GM12878 (cell line): ENCODE data around the gene NOL11. TPM values are rescaled to one million over a fixed set of nuclear protein-coding genes. Genes with fewer than 3 reads are reported as not detected.

ENCODE experiments used
- ATAC-seq: fragments of 200-7000 bp; cut with Tn5 transposase; 3 replicates; pipeline ENCODE4 v1.9.1; 2020; ENCODE audit warnings: mild to moderate bottlenecking, moderate library complexity
- BruUV-seq: library from RNA; stranded (reverse); fragments of 400-500 nt; replicated peaks from 2 replicates; lab custom pipeline; 2021; lab: Mats Ljungman, UMichigan
- CTCF ChIA-PET: fragments of 300-600 bp; sonication (Branson Sonifier 250); formaldehyde crosslinking; extraction: SDS; loops from one replicate; lab custom pipeline; 2021; ENCODE audit warnings: inconsistent platforms; lab: Yijun Ruan, JAX
- POLR2A ChIA-PET: fragments of 350-600 bp; formaldehyde crosslinking; extraction: SDS; loops from one replicate; lab custom pipeline; 2021; ENCODE audit warnings: inconsistent platforms; lab: Charles Lee
- RAD21 ChIA-PET: fragments of 300-600 bp; sonication (Branson Sonifier 250); formaldehyde crosslinking; loops from one replicate; lab custom pipeline; 2023; ENCODE audit warnings: antibody characterized with exemption; ENCODE audit not compliant: unreplicated experiment; lab: Charles Lee
- SMC1A ChIA-PET: fragments of 300-600 bp; sonication (Branson Sonifier 250); formaldehyde crosslinking; loops from one replicate; lab custom pipeline; 2023; ENCODE audit not compliant: unreplicated experiment, uncharacterized antibody; lab: Charles Lee
- DNase-seq: peaks from one replicate; pipeline ENCODE4 v3.0.0-alpha.2; 2011; ENCODE audit warnings: low read depth, low spot score
- FAIRE-seq: peaks from 3 replicates; lab custom pipeline; 2011; peaks lifted over from hg19 to GRCh38; lab: Jason Lieb, UNC
- H2AFZ ChIP-seq: 2 replicates; pipeline ENCODE4 v1.6.0; 2011; ENCODE audit warnings: low read depth, low read length, control low read depth; ENCODE audit not compliant: control insufficient read depth
- H3K27ac ChIP-seq: 2 replicates; pipeline ENCODE4 v1.5.1; 2011; ENCODE audit warnings: control low read depth; ENCODE audit not compliant: control insufficient read depth, insufficient read depth
- H3K27me3 ChIP-seq, 2 experiments: replicated peaks in 1 of 2; 2 replicates each; pipeline versions ENCODE4 v1.6.0 to v1.6.1; 2011; ENCODE audit warnings: low read length in 1 of 2; ENCODE audit not compliant: control insufficient read depth in 2 of 2, insufficient read depth in 2 of 2
- H3K36me3 ChIP-seq, 2 experiments: 2 replicates each; pipeline ENCODE4 v1.5.1; 2011; ENCODE audit warnings: low read length in 1 of 2; ENCODE audit not compliant: control insufficient read depth in 2 of 2, insufficient read depth in 2 of 2
- H3K4me1 ChIP-seq: 2 replicates; pipeline ENCODE4 v1.6.1; 2011; ENCODE audit warnings: mild to moderate bottlenecking, low read length, moderate library complexity, mixed read lengths; ENCODE audit not compliant: control insufficient read depth, insufficient read depth
- H3K4me2 ChIP-seq: 2 replicates; pipeline ENCODE4 v1.6.0; 2011; ENCODE audit warnings: control low read depth; ENCODE audit not compliant: control insufficient read depth, insufficient read depth
- H3K4me3 ChIP-seq: fragments of 200-600 bp; sonication (generic); 2 replicates; pipeline ENCODE4 v1.5.1; 2016
- H3K79me2 ChIP-seq: 2 replicates; pipeline ENCODE4 v1.6.0; 2011; ENCODE audit warnings: low read length; ENCODE audit not compliant: control insufficient read depth, insufficient read depth
- H3K9ac ChIP-seq: 2 replicates; pipeline ENCODE4 v1.8.0; 2011; ENCODE audit warnings: low read length, control low read depth, mixed read lengths; ENCODE audit not compliant: control insufficient read depth, insufficient read depth
- H3K9me3 ChIP-seq: replicated peaks from 3 replicates; pipeline ENCODE4 v1.5.1; 2011; ENCODE audit warnings: mild to moderate bottlenecking, low read length; ENCODE audit not compliant: control insufficient read depth, insufficient read depth
- H4K20me1 ChIP-seq: 2 replicates; pipeline ENCODE4 v1.6.0; 2011; ENCODE audit not compliant: control insufficient read depth, insufficient read depth
- BCLAF1 ChIP-seq: fragments of 450-650 bp; IDR thresholded peaks from 2 replicates; pipeline ENCODE4 v1.6.1; 2017; ENCODE audit warnings: antibody characterized with exemption, mild to moderate bottlenecking, moderate library complexity
- CHD1 ChIP-seq: IDR thresholded peaks from 2 replicates; pipeline ENCODE4 v1.6.1; 2012; ENCODE audit warnings: low read depth, low read length, improper control_type of control experiment
- CUX1 ChIP-seq: IDR thresholded peaks from 2 replicates; pipeline ENCODE4 v1.6.1; 2012; ENCODE audit warnings: improper control_type of control experiment, low read depth, low read length; ENCODE audit not compliant: insufficient replicate concordance
- FOXK2 ChIP-seq: fragments of 450-650 bp; IDR thresholded peaks from 2 replicates; pipeline ENCODE4 v1.6.1; 2017; ENCODE audit warnings: mild to moderate bottlenecking, moderate library complexity
- IRF4 ChIP-seq: IDR thresholded peaks from 2 replicates; pipeline ENCODE4 v1.6.1; 2011; ENCODE audit warnings: low read depth, low read length
- PAX5 ChIP-seq: IDR thresholded peaks from 2 replicates; pipeline ENCODE4 v1.6.1; 2011; ENCODE audit warnings: low read depth, low read length, borderline replicate concordance
- PBX3 ChIP-seq: IDR thresholded peaks from 2 replicates; pipeline ENCODE4 v1.6.1; 2011; ENCODE audit warnings: mild to moderate bottlenecking, low read depth, low read length, moderate library complexity; ENCODE audit not compliant: insufficient replicate concordance
- PKNOX1 ChIP-seq: fragments of 450-650 bp; IDR thresholded peaks from 2 replicates; pipeline ENCODE4 v1.6.1; 2016; ENCODE audit warnings: mild to moderate bottlenecking
- SPI1 ChIP-seq: IDR thresholded peaks from 2 replicates; pipeline ENCODE4 v1.6.1; 2011; ENCODE audit warnings: low read depth, mild to moderate bottlenecking, low read length, moderate library complexity, borderline replicate concordance; ENCODE audit not compliant: insufficient read depth
- ZBTB33 ChIP-seq: fragments of 450-650 bp; IDR thresholded peaks from 2 replicates; pipeline ENCODE4 v1.6.1; 2017; ENCODE audit warnings: mild to moderate bottlenecking
- WGBS: methylation state at CpG from one replicate; pipeline ENCODE4 v1.1.6; 2016; ENCODE audit warnings: low lambda C conversion rate; ENCODE audit not compliant: insufficient replicate concordance, insufficient coverage; ENCODE audit errors: missing lambda C conversion rate; 5-methylcytosine and 5-hydroxymethylcytosine counted together
- in situ Hi-C: fragments of 300-500 bp; cut with MboI; formaldehyde crosslinking; loops from 9 replicates; pipeline ENCODE4 v1.14.3; 2018; ENCODE audit warnings: mixed read lengths
- intact Hi-C: fragments of 100-400 bp; cut with micrococcal nuclease; formaldehyde crosslinking; loops from one replicate; pipeline ENCODE4 v1.14.2; 2022; ENCODE audit not compliant: unreplicated experiment
- polyA plus RNA-seq, 11 experiments: library from polyadenylated mRNA; depleted of rRNA in 4 of 11; unstranded in 6 of 11; stranded (reverse) in 5 of 11; fragments of >200 nt; fragmentation: Nextera tagmentation in 4 of 11; fragmentation: Illumina TruSeq in 1 of 11; extraction: Ambion mirVana in 4 of 11; extraction: Trizol in 1 of 11; gene quantifications; 1 replicate in 1 of 11; 2 replicates in 10 of 11; pipeline versions ENCODE4 v1.2.1 to v1.2.3, GENCODE V29; 2011 to 2016; ENCODE audit warnings: inconsistent platforms in 2 of 11, missing spikeins in 2 of 11, low read depth in 1 of 11
- total RNA-seq, 4 experiments: library from RNA; depleted of rRNA in 3 of 4; stranded (reverse); fragments of >200 nt in 3 of 4; fragmentation: Illumina TruSeq in 1 of 4; extraction: Trizol in 1 of 4; gene quantifications; 2 replicates each; pipeline versions ENCODE4 v1.2.1 to v1.2.3, GENCODE V29; 2013 to 2021

The NOL11 gene
- total and polyA plus RNA-seq, 10 of the 15 experiments (the other 5 are each of a cell fraction or from before 2014, with no cell fraction given): 54.8 to 130 (median 94.6) TPM

- H3K9me3 ChIP-seq: no peaks in the 10 kb centered on the region
- no peaks in the 10 kb centered on the region for H3K4me1 ChIP-seq
- WGBS: 2% methylated on average over 2 of the region's 2 CpGs
- no peak overlapping the region for H3K4me2 ChIP-seq
- H3K27ac ChIP-seq: no peak overlapping the region
- ChIA-PET SMC1A (interaction anchor here (0.5 kb wide), 1 partner anchor 221 kb away, joined by 3 read pairs; no protein-coding TSS in a partner anchor), CTCF (no interaction called here), RAD21 (no interaction called here), POLR2A (no interaction called here)
- H4K20me1 ChIP-seq: no peaks in the 10 kb centered on the region
- H3K4me3 ChIP-seq: no peak overlapping the region
- no peak overlapping the region for H3K9ac ChIP-seq
- DNase-seq: no peak
- no TSS peak for BruUV-seq
- H2AFZ ChIP-seq: no peak overlapping the region
- no peak for FAIRE-seq
- in situ Hi-C loops (no loop called here), intact Hi-C loops (no loop called here)
- no peak for ATAC-seq
- no peaks in the 10 kb centered on the region for H3K79me2 ChIP-seq
- H3K27me3 ChIP-seq: no peaks in the 10 kb centered on the region
- peaks cover 5 to 22% of the 10 kb centered on the region in 2 experiments for H3K36me3 ChIP-seq
- no peak for TF ChIP-seq CHD1
- TF ChIP-seq PBX3: no peak
- no peak for TF ChIP-seq FOXK2
- no peak for TF ChIP-seq BCLAF1
- no peak for TF ChIP-seq CUX1
- TF ChIP-seq PKNOX1: no peak
- no peak for TF ChIP-seq SPI1
- TF ChIP-seq IRF4: no peak
- TF ChIP-seq PAX5: no peak
- no peak for TF ChIP-seq ZBTB33
These were observed 24.3 kb downstream of the NOL11 start for GRCh38 chr17:67742025-67742424.
